Skeletal muscle tissue (tissue), 4 donors: ENCODE results near the gene PLA2G5. TPM values are rescaled to one million over a fixed set of nuclear protein-coding genes. Genes with fewer than 3 reads are reported as not detected.

Experiments used
- H3K27ac ChIP-seq: one replicate; pipeline ENCODE4 v1.7.0; 2013; ENCODE audit warnings: mild to moderate bottlenecking, low read depth, low read length, inconsistent platforms
- H3K27me3 ChIP-seq, 3 donors: one replicate each; pipeline ENCODE4 v1.7.0; 2013; ENCODE audit warnings: low read length in 3 of 3; ENCODE audit not compliant: control insufficient read depth in 3 of 3, insufficient read depth in 3 of 3
- H3K36me3 ChIP-seq, 3 donors: one replicate each; pipeline ENCODE4 v1.7.0; 2013; ENCODE audit warnings: low read length in 3 of 3; ENCODE audit not compliant: control insufficient read depth in 3 of 3, insufficient read depth in 3 of 3
- H3K4me1 ChIP-seq, 3 donors: one replicate each; pipeline ENCODE4 v1.7.0; 2013; ENCODE audit warnings: low read length in 3 of 3, mild to moderate bottlenecking in 3 of 3; ENCODE audit not compliant: control insufficient read depth in 3 of 3, insufficient read depth in 3 of 3
- H3K4me3 ChIP-seq, 3 donors: one replicate each; pipeline ENCODE4 v1.7.0; 2013; ENCODE audit warnings: low read length in 3 of 3
- H3K9ac ChIP-seq, 3 donors: one replicate each; pipeline ENCODE4 v1.7.0; 2013; ENCODE audit warnings: low read length in 3 of 3, mild to moderate bottlenecking in 3 of 3, moderate library complexity in 2 of 3, low read depth in 1 of 3
- H3K9me3 ChIP-seq, 3 donors: one replicate each; pipeline ENCODE4 v1.7.0; 2013; ENCODE audit warnings: low read length in 3 of 3; ENCODE audit not compliant: control insufficient read depth in 3 of 3
- total RNA-seq: library from RNA; depleted of rRNA; stranded (reverse); fragments of >200 nt; gene quantifications from one replicate; pipeline ENCODE4 v1.2.3, GENCODE V29; 2014
- donor health status: Osteomylitis.

Gene PLA2G5
- total RNA-seq, 1 donor from 2014 or later, result 0.52 TPM

- Histone ChIP-seq H3K4me1 (no peaks in the 10 kb centered on the region), H3K27ac (no peak overlapping the region), H3K27me3 (peaks cover 0 to 29% (median 27%) of the 10 kb centered on the region in 3 donors), H3K9me3 (no peaks in the 10 kb centered on the region), H3K9ac (no peak overlapping the region), H3K36me3 (no peaks in the 10 kb centered on the region), H3K4me3 (no peak overlapping the region)
Measured at GRCh38 chr1:20076223-20076622, 6.2 kb downstream of the PLA2G5 start.

GRCh38 chr1:20076710-20077461 lies 6.9 kb downstream of the PLA2G5 start:
- H3K4me3 ChIP-seq, result no peak overlapping the region
- no peak overlapping the region for H3K9ac ChIP-seq
- no peaks in the 10 kb centered on the region for H3K36me3 ChIP-seq
- peaks cover 0 to 30% (median 29%) of the 10 kb centered on the region in 3 donors for H3K27me3 ChIP-seq
- H3K27ac ChIP-seq, result no peak overlapping the region
- no peaks in the 10 kb centered on the region for H3K9me3 ChIP-seq
- H3K4me1 ChIP-seq, result no peaks in the 10 kb centered on the region

GRCh38 chr1:20078171-20078651 lies 8.2 kb downstream of the PLA2G5 start:
- Histone ChIP-seq H3K36me3 (no peaks in the 10 kb centered on the region), H3K4me3 (no peak overlapping the region), H3K27me3 (peaks cover 0 to 31% (median 30%) of the 10 kb centered on the region in 3 donors), H3K4me1 (no peaks in the 10 kb centered on the region), H3K27ac (no peak overlapping the region), H3K9me3 (no peaks in the 10 kb centered on the region), H3K9ac (no peak overlapping the region)

DNA sequence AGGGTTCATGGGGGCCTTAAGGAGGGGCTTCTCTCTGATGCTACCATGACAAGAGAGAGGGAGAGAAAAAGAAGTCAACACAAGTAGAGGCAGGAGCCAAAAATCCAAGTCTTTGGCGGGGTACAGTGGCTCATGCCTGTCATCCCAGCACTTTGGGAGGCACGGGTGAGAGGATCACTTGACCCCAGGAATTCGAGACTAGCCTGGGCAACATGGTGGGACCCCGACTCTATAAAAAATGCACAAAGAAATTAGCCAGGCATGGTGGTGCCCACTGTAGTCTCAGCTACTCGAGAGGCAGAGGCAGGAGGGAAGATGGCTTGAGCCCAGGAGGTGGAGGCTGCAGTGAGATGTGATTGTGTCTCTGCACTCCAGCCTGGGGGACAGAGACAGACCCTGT lies 8.7 kb downstream of the PLA2G5 start:
- Histone ChIP-seq H3K27me3 (peaks cover 0 to 31% (median 30%) of the 10 kb centered on the region in 3 donors), H3K4me1 (no peaks in the 10 kb centered on the region), H3K36me3 (no peaks in the 10 kb centered on the region), H3K27ac (no peak overlapping the region), H3K9ac (no peak overlapping the region), H3K4me3 (no peak overlapping the region), H3K9me3 (no peaks in the 10 kb centered on the region)

DNA sequence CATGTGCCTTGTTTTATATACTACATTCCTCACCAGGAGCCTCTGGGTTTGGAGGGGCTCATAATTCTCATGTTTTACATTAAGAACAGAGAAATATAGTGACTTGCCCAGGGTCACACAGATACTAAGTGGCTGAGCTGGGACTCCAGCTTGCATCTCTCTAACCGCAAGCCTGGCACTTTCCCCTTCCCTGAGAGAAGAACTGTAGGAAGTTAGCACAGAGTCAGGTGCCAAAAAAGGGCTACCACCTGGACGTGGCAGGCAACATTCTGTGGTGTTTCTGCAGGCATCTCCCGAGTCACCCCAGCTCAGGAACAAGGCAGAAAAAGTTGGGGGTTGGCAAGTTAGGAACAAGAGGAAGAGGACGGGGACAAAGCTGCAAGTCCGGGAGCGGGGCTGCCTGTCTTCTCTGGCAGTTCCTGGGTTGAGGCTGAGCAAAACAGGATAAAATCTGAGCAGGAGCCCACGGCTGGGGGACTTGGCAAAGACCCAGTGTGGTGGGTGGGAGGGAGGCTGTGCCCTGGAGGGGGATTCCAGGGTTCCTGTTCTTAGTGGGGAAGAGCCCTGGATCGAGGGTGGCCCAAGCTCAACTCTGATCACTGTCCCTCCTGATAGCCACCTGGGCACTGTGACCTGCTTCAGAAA lies 9.8 kb downstream of the PLA2G5 start:
- H3K36me3 ChIP-seq, result no peaks in the 10 kb centered on the region
- H3K4me1 ChIP-seq, result no peaks in the 10 kb centered on the region
- H3K27ac ChIP-seq, result no peak overlapping the region
- H3K9ac ChIP-seq, result no peak overlapping the region
- H3K4me3 ChIP-seq, result no peak overlapping the region
- H3K27me3 ChIP-seq, result peaks cover 0 to 32% (median 30%) of the 10 kb centered on the region in 3 donors
- no peaks in the 10 kb centered on the region for H3K9me3 ChIP-seq

- H3K27ac ChIP-seq, result no peak overlapping the region
- no peaks in the 10 kb centered on the region for H3K36me3 ChIP-seq
Measured at GRCh38 chr1:20080441-20081352, 10.7 kb downstream of the PLA2G5 start.

GRCh38 chr1:20081353-20081810 lies 11.4 kb downstream of the PLA2G5 start:
- Histone ChIP-seq H3K9ac (no peak overlapping the region), H3K4me3 (no peak overlapping the region), H3K27ac (no peak overlapping the region), H3K27me3 (peaks cover 0 to 30% (median 28%) of the 10 kb centered on the region in 3 donors), H3K9me3 (no peaks in the 10 kb centered on the region), H3K36me3 (no peaks in the 10 kb centered on the region), H3K4me1 (no peaks in the 10 kb centered on the region)

More at GRCh38 chr1:20080441-20081352, 10.7 kb downstream of the PLA2G5 start:
- Histone ChIP-seq H3K9ac (no peak overlapping the region), H3K27me3 (peaks cover 0 to 30% (median 26%) of the 10 kb centered on the region in 3 donors), H3K4me1 (no peaks in the 10 kb centered on the region), H3K9me3 (no peaks in the 10 kb centered on the region), H3K4me3 (no peak overlapping the region)

- Histone ChIP-seq H3K9me3 (no peaks in the 10 kb centered on the region), H3K9ac (no peak overlapping the region), H3K27ac (no peak overlapping the region), H3K27me3 (peaks cover 0 to 25% (median 18%) of the 10 kb centered on the region in 3 donors), H3K4me1 (no peaks in the 10 kb centered on the region), H3K36me3 (no peaks in the 10 kb centered on the region), H3K4me3 (no peak overlapping the region)
Measured at GRCh38 chr1:20082772-20083171, 12.8 kb downstream of the PLA2G5 start.

- Histone ChIP-seq H3K27me3 (peaks cover 0 to 21% (median 14%) of the 10 kb centered on the region in 3 donors), H3K9me3 (no peaks in the 10 kb centered on the region), H3K4me3 (no peak overlapping the region), H3K9ac (no peak overlapping the region), H3K4me1 (no peaks in the 10 kb centered on the region), H3K27ac (no peak overlapping the region), H3K36me3 (no peaks in the 10 kb centered on the region)
Measured at GRCh38 chr1:20083178-20083944, 13.4 kb downstream of the PLA2G5 start.
